GDM1 (cell line): ENCODE data around the gene C2orf76.
A peak's percentile ranks its signal among the peaks of the same experiment; 100 is the strongest.
"Not testable (repeated sequence)": the region's sequence is repeated elsewhere in the genome, so short reads cannot be mapped to it uniquely, and the experiment has no call there.

Source experiments
- DNase-seq: peaks from one replicate; lab custom pipeline; 2025; lab: John Stamatoyannopoulos, UW

The C2orf76 gene

GRCh38 chr2:119377294-119377992, 10.8 kb upstream of the C2orf76 start:
- no peak for DNase-seq

GRCh38 chr2:119376810-119377209, 10.2 kb upstream of the C2orf76 start:
- no peak for DNase-seq

- not testable (repeated sequence) for DNase-seq
These were observed 9.8 kb upstream of the C2orf76 start for GRCh38 chr2:119376406-119376805.

GRCh38 chr2:119373907-119374745, 7.5 kb upstream of the C2orf76 start:
- DNase-seq: not testable (repeated sequence)

- DNase-seq: no peak
These were observed 6.3 kb upstream of the C2orf76 start for GRCh38 chr2:119372778-119373568.

GRCh38 chr2:119371111-119371510, 4.5 kb upstream of the C2orf76 start:
- no peak for DNase-seq

GRCh38 chr2:119369845-119370244, 3.2 kb upstream of the C2orf76 start:
- DNase-seq: no peak

- no peak for DNase-seq
These were observed 952 bp upstream of the C2orf76 start for GRCh38 chr2:119367472-119368099.

- DNase-seq: no peak
These were observed 429 bp downstream of the C2orf76 start for GRCh38 chr2:119366161-119366648.

- DNase-seq: no peak
These were observed 1.2 kb downstream of the C2orf76 start for GRCh38 chr2:119365436-119365835.

GRCh38 chr2:119364798-119365197, 1.8 kb downstream of the C2orf76 start:
- no peak for DNase-seq

GRCh38 chr2:119360423-119360966, 6.1 kb downstream of the C2orf76 start:
- DNase-seq: no peak

- DNase-seq: no peak
These were observed 6.9 kb downstream of the C2orf76 start for GRCh38 chr2:119359774-119360173.

GRCh38 chr2:119354860-119355259, 11.8 kb downstream of the C2orf76 start:
- DNase-seq: no peak

- peak; percentile 17 for DNase-seq
These were observed 14.3 kb downstream of the C2orf76 start for GRCh38 chr2:119352357-119352756.

GRCh38 chr2:119350311-119350998, 16.2 kb downstream of the C2orf76 start:
- DNase-seq: no peak

- no peak for DNase-seq
These were observed 17.3 kb downstream of the C2orf76 start for GRCh38 chr2:119349289-119349688.

- DNase-seq: no peak
These were observed 24.9 kb downstream of the C2orf76 start for GRCh38 chr2:119341684-119342083.

GRCh38 chr2:119339562-119339923, 27.1 kb downstream of the C2orf76 start:
- no peak for DNase-seq

GRCh38 chr2:119338826-119339561, 27.6 kb downstream of the C2orf76 start:
- DNase-seq: peak; percentile 74
